GM19455 (cell line): ENCODE results near the gene GHRH.

Source experiments
- ATAC-seq: cut with Tn5 transposase; IDR thresholded peaks from one replicate; pipeline ENCODE4 v1.9.1; 2021; ENCODE audit not compliant: unreplicated experiment

The GHRH gene

GRCh38 chr20:37209193-37209592 lies 52.4 kb downstream of the GHRH start:
- no peak for ATAC-seq

- no peak for ATAC-seq
Measured at GRCh38 chr20:37207171-37207570, 54.4 kb downstream of the GHRH start.

GRCh38 chr20:37205794-37206193 lies 55.8 kb downstream of the GHRH start:
- ATAC-seq: no peak

- no peak for ATAC-seq
Measured at GRCh38 chr20:37205130-37205529, 56.5 kb downstream of the GHRH start.

GRCh38 chr20:37204056-37204455 lies 57.6 kb downstream of the GHRH start:
- ATAC-seq: no peak

- ATAC-seq: no peak
Measured at GRCh38 chr20:37202267-37202943, 59.2 kb downstream of the GHRH start.

GRCh38 chr20:37201827-37202162 lies 59.8 kb downstream of the GHRH start:
- no peak for ATAC-seq
